ENCODE data around the gene CA5B. TPM values are rescaled to one million over a fixed set of nuclear protein-coding genes. Genes with fewer than 3 reads are reported as not detected.
"Not testable (repeated sequence)": the region's sequence is repeated elsewhere in the genome, so short reads cannot be mapped to it uniquely, and the experiment has no call there.

Gene CA5B
- total RNA-seq = 10 to 100 TPM in 5 of 6 donors, 1 to 10 TPM in 1; 9.9 to 35.6 (median 17.4) TPM

DNA sequence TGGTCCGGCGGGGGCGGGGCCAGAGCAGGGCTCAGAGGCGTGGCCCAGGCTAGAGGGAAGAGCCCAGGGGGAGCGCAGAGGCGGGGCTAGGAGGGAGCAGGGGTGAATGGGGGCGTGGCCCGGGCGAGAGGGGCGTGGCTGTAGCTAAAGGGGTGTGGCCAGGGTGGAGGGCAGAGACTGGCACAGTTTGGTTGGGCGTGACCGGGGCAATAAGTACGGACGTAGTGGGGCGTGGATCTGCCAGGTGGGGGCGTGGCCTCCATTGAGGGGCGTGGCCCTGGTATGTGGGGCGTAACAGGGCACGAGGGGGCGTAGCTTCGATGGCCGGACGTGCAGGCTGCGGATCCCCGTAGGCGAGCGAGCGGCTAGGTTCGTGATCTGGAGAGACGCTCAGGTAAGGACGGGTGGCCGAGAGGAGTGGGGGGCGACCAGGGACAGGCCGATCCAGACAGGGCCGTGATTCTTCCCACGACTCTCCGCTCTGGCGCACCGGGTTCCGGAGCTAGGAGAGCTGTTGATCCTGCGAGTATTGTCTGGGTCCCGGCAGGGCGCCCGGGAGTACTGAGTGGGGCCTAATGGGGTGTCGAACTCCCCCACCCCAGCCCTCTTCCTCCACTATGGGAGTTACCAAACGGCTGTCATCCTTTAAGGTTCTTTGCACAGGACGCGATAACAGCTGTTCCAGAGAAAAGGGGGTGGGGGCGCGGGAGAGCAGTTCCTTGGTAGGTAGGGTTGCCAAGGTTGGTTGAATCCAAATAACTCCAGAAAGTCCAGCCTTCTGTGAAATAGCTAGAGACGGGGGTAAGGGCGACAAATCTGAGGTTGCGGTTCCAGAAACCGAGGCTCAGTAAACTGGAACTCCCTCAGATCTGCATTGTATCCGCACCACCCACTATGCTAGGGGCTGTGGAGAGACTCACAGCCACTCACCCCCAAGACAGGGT, at the start of gene CA5B:
TSS of gene CA5B (plus strand) at position 312 of the 944 bp plus-strand sequence. CDS start 11,754 bp downstream, outside the sequence.
- Histone ChIP-seq H3K27me3 (no peaks in the 10 kb centered on the region), H3K36me3 (no peaks in the 10 kb centered on the region), H3K4me1 (peaks cover 0 to 21% (median 2%) of the 10 kb centered on the region in 4 donors), H3K4me3 (peak within 1 kb of the TSS; percentile 2 to 66 (median 56)), H3K27ac (peak within 1 kb of the TSS; percentile 31 to 76 (median 47)), H3K9me3 (no peaks in the 10 kb centered on the region)
- DNase-seq = peak; percentile 98 to 99
- peak; percentile 100 for ATAC-seq (ENCODE audit: low FRiP score in 2 of 2)
- 6 to 7% methylated on average over 20 to 55 of the region's 55 CpGs for WGBS, 2 donors
- TF ChIP-seq POLR2A (IDR thresholded peaks at IDR 0.05) = peak in 2 of 4 donors; percentile 18 to 49
- no peak for TF ChIP-seq CTCF (IDR thresholded peaks at IDR 0.05)
- TF ChIP-seq EP300 (IDR thresholded peaks at IDR 0.05) = no peak
- TF ChIP-seq POLR2AphosphoS5 (IDR thresholded peaks at IDR 0.05) = peak in 1 of 2 donors; percentile 47

GRCh38 chrX:15694941-15695451, 43.1 kb upstream of the CA5B start:
- Histone ChIP-seq H3K4me3 (no peak overlapping the region), H3K27ac (no peak overlapping the region), H3K4me1 (no peaks in the 10 kb centered on the region), H3K9me3 (no peaks in the 10 kb centered on the region), H3K36me3 (peaks cover 0 to 53% (median 17%) of the 10 kb centered on the region in 4 donors), H3K27me3 (no peaks in the 10 kb centered on the region)
- WGBS, 2 donors = 55 to 66% methylated on average over 2 to 6 of the region's 6 CpGs
- no peak for DNase-seq
- TF ChIP-seq EP300 (IDR thresholded peaks at IDR 0.05) = no peak
- no peak for TF ChIP-seq POLR2AphosphoS5 (IDR thresholded peaks at IDR 0.05)
- TF ChIP-seq CTCF (IDR thresholded peaks at IDR 0.05) = no peak
- TF ChIP-seq POLR2A (IDR thresholded peaks at IDR 0.05) = no peak
- no peak for ATAC-seq (ENCODE audit: low FRiP score in 2 of 2)

GRCh38 chrX:15696516-15696915, 41.6 kb upstream of the CA5B start:
- 97 to 100% methylated on average over 3 of the region's 3 CpGs for WGBS, 2 donors
- H3K4me1 ChIP-seq = no peaks in the 10 kb centered on the region
- H3K27me3 ChIP-seq = no peaks in the 10 kb centered on the region
- H3K27ac ChIP-seq = no peak overlapping the region
- H3K36me3 ChIP-seq = peaks cover 0 to 48% (median 13%) of the 10 kb centered on the region in 4 donors
- no peak for ATAC-seq (ENCODE audit: low FRiP score in 2 of 2)
- no peak overlapping the region for H3K4me3 ChIP-seq
- DNase-seq = no peak
- TF ChIP-seq POLR2A (IDR thresholded peaks at IDR 0.05) = no peak
- no peak for TF ChIP-seq POLR2AphosphoS5 (IDR thresholded peaks at IDR 0.05)
- no peak for TF ChIP-seq CTCF (IDR thresholded peaks at IDR 0.05)
- TF ChIP-seq EP300 (IDR thresholded peaks at IDR 0.05) = no peak
- no peaks in the 10 kb centered on the region for H3K9me3 ChIP-seq

- Histone ChIP-seq H3K4me1 (no peaks in the 10 kb centered on the region), H3K9me3 (no peaks in the 10 kb centered on the region), H3K36me3 (peaks cover 0 to 19% (median 7%) of the 10 kb centered on the region in 4 donors), H3K27ac (no peak overlapping the region), H3K4me3 (no peak overlapping the region), H3K27me3 (no peaks in the 10 kb centered on the region)
- no peak for TF ChIP-seq POLR2AphosphoS5 (IDR thresholded peaks at IDR 0.05)
- TF ChIP-seq POLR2A (IDR thresholded peaks at IDR 0.05) = no peak
- no peak for TF ChIP-seq CTCF (IDR thresholded peaks at IDR 0.05)
- no peak for TF ChIP-seq EP300 (IDR thresholded peaks at IDR 0.05)
- ATAC-seq (ENCODE audit: low FRiP score in 2 of 2) (peak in 1 of 2 donors; percentile 57), DNase-seq (peak in 1 of 2 donors; percentile 36)
- 98% methylated on average over 36 of the region's 40 CpGs; no CpG with 5 or more reads in 1 of the 2 donors for WGBS, 2 donors
Measured at GRCh38 chrX:15702488-15703371, 35.3 kb upstream of the CA5B start.

- H3K27me3 ChIP-seq; H3K9me3 ChIP-seq; ATAC-seq (ENCODE audit: low FRiP score in 2 of 2); DNase-seq; H3K27ac ChIP-seq; H3K4me1 ChIP-seq; H3K4me3 ChIP-seq: not testable (repeated sequence)
- WGBS, 2 donors = no CpG with 5 or more reads among the region's 5 CpGs
- H3K36me3 ChIP-seq = peaks cover 0 to 17% (median 7%) of the 10 kb centered on the region in 4 donors
Measured at GRCh38 chrX:15703809-15704208, 34.3 kb upstream of the CA5B start.

DNA sequence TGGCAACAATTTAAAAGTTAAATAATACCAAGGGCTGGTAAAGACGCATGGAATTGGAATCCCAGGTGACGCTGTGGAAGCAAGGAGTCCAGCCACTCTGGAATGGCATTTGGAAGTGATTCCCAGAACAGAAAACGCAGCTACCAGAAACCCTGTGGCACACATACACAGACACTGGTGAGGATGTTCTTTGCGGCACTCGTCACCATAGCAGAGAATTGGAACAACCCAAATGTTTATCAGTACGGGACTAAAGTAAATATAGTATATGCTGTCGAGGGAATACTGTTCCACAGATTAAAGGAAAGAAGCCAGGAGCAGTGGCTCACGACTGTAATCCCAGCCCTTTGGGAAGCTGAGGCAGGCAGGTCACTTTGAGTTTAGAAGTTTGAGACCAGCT, 33.8 kb upstream of the CA5B start:
- not testable (repeated sequence) for H3K4me3 ChIP-seq; H3K27me3 ChIP-seq; ATAC-seq (ENCODE audit: low FRiP score in 2 of 2); H3K9me3 ChIP-seq; DNase-seq; H3K27ac ChIP-seq; H3K4me1 ChIP-seq
- WGBS, 2 donors = 95 to 96% methylated on average over 3 to 6 of the region's 8 CpGs
- peaks cover 0 to 17% (median 7%) of the 10 kb centered on the region in 4 donors for H3K36me3 ChIP-seq

All from upper lobe of left lung (tissue), 6 donors.